Stomach (tissue), 9 donors: ENCODE measurements around the gene KIF4A. TPM values are rescaled to one million over a fixed set of nuclear protein-coding genes. Genes with fewer than 3 reads are reported as not detected.

Source experiments
- DNase-seq, 2 donors: peaks; one replicate each; pipeline versions ENCODE4 v3.0.0 to v3.0.0-alpha.2; 2013 to 2019
- H3K27ac ChIP-seq, 5 donors: fragments of 200-600 bp in 4 of 5; sonication (generic) in 4 of 5; one replicate each; pipeline ENCODE4 v1.5.1; 2013 to 2019; ENCODE audit warnings: mild to moderate bottlenecking in 1 of 5, moderate library complexity in 1 of 5
- H3K27me3 ChIP-seq, 3 donors: fragments of 200-600 bp; sonication (generic); one replicate each; pipeline ENCODE4 v1.5.1; 2017 to 2019; ENCODE audit warnings: mixed run types in 1 of 3
- H3K36me3 ChIP-seq, 4 donors: fragments of 200-600 bp; sonication (generic); 1 replicate in 3 of 4; 2 replicates in 1 of 4; pipeline ENCODE4 v1.5.1; 2016 to 2019
- H3K4me1 ChIP-seq, 4 donors: fragments of 200-600 bp; sonication (generic); one replicate each; pipeline ENCODE4 v1.5.1; 2016 to 2019
- H3K4me3 ChIP-seq, 4 donors: fragments of 200-600 bp; sonication (generic) in 3 of 4; one replicate each; pipeline ENCODE4 v1.5.1; 2016 to 2019; ENCODE audit warnings: mild to moderate bottlenecking in 1 of 4
- H3K9me3 ChIP-seq, 4 donors: fragments of 200-600 bp; sonication (generic); one replicate each; pipeline ENCODE4 v1.5.1; 2016 to 2019
- EP300 ChIP-seq: sonication (generic); formaldehyde crosslinking; IDR thresholded peaks from one replicate; pipeline ENCODE4 v1.6.1; 2017; ENCODE audit warnings: antibody characterized with exemption
- POLR2A ChIP-seq, 4 donors: fragments of 450-650 bp; IDR thresholded peaks; one replicate each; pipeline ENCODE4 v1.6.1; 2016; ENCODE audit warnings: antibody characterized with exemption in 4 of 4, control low read depth in 2 of 4, mild to moderate bottlenecking in 1 of 4, moderate library complexity in 1 of 4
- POLR2AphosphoS5 ChIP-seq, 3 donors: sonication (generic); formaldehyde crosslinking; IDR thresholded peaks; one replicate each; pipeline ENCODE4 v1.6.1; 2016; ENCODE audit warnings: antibody characterized with exemption in 3 of 3
- WGBS, 5 donors: extraction: QIAGEN DNeasy Blood & Tissue Kit in 3 of 5; methylation state at CpG; one replicate each; pipeline versions ENCODE4 v1.1.5 to v1.1.7; 2013 to 2018; 5-methylcytosine and 5-hydroxymethylcytosine counted together
- intact Hi-C: fragments of 100-400 bp; cut with DNase I; formaldehyde crosslinking; loops from one replicate; pipeline ENCODE4 v1.15.1; 2023; ENCODE audit warnings: low total_unique reads
- polyA plus RNA-seq, 3 donors: library from polyadenylated mRNA; stranded (reverse); fragments of 200-250 nt; gene quantifications; one replicate each; pipeline ENCODE4 v1.2.3, GENCODE V29; 2013
- total RNA-seq, 5 donors: library from RNA; depleted of rRNA; stranded (reverse); fragments of >200 nt; gene quantifications; one replicate each; pipeline versions ENCODE4 v1.1.0 to v1.2.3, GENCODE V29; 2014 to 2016
- TF ChIP-seq, protein P1 (sequence below), 7 experiments: fragments of 450-650 bp in 4 of 7; fragments of 200-600 bp in 3 of 7; sonication (generic) in 3 of 7; IDR thresholded peaks; one replicate each; pipeline ENCODE4 v1.5.1; 2016 to 2019; ENCODE audit warnings: antibody characterized with exemption in 7 of 7, control low read depth in 2 of 7, mild to moderate bottlenecking in 1 of 7
- donor health status: healthy with polysubstance abuse.
- donor health status: Bipolar disorder and iron deficiency.
- donor health status: healthy.

The KIF4A gene
- total and polyA plus RNA-seq, 8 donors, result 0.31 to 26.9 (median 2.0) TPM; not detected in 1

DNA sequence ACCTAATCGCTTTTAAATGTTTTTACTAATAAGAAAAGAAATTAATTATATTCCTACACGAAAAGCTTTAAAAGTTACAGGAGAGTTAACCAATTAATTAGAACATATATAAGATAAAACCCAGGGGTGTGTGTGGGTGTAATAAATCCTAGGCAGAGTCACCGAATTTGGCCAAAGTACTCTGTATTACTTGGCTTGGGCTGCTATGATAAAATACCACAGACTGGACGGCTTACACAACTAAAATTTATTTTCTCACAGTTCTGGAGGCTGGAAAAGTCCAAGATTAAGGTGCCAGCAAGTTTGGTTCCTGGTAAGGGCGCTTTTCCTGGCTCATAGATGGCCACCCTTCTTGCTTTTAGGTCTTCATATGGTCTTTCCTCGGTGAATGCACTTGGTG, 45.0 kb upstream of the KIF4A start:
- intact Hi-C loops, result no loop called here
- H3K9me3 ChIP-seq, result peaks cover 0 to 4% (median 0%) of the 10 kb centered on the region in 4 donors
- H3K36me3 ChIP-seq, result no peaks in the 10 kb centered on the region
- DNase-seq, result no peak
- no peak overlapping the region for H3K27ac ChIP-seq
- TF ChIP-seq POLR2AphosphoS5 (IDR thresholded peaks at IDR 0.05), result no peak
- TF ChIP-seq POLR2A (IDR thresholded peaks at IDR 0.05), result no peak
- TF ChIP-seq, protein P1, sequence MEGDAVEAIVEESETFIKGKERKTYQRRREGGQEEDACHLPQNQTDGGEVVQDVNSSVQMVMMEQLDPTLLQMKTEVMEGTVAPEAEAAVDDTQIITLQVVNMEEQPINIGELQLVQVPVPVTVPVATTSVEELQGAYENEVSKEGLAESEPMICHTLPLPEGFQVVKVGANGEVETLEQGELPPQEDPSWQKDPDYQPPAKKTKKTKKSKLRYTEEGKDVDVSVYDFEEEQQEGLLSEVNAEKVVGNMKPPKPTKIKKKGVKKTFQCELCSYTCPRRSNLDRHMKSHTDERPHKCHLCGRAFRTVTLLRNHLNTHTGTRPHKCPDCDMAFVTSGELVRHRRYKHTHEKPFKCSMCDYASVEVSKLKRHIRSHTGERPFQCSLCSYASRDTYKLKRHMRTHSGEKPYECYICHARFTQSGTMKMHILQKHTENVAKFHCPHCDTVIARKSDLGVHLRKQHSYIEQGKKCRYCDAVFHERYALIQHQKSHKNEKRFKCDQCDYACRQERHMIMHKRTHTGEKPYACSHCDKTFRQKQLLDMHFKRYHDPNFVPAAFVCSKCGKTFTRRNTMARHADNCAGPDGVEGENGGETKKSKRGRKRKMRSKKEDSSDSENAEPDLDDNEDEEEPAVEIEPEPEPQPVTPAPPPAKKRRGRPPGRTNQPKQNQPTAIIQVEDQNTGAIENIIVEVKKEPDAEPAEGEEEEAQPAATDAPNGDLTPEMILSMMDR (IDR thresholded peaks at IDR 0.05), result no peak
- H3K27me3 ChIP-seq, result no peaks in the 10 kb centered on the region
- WGBS, 5 donors, result 66 to 87% (median 85%) methylated on average over 6 of the region's 6 CpGs
- no peak overlapping the region for H3K4me3 ChIP-seq
- no peaks in the 10 kb centered on the region for H3K4me1 ChIP-seq

DNA sequence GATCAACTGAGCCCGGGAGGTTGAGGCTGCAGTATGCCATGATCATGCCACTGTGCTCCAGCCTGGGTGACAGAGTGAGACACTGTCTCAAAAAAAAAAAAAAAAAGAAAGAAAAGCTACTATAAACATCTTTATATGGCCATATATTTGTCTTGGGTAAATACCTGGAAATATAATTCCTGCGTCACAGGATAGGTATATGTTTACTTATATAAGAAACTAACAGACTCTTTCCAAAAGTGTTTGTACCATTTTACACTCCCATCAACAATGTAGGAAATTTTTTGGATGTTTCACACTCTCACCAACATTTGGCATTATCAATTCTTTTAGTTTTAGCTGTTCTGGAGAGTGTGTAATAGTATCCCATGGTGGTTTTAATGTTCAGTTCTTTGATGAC, 42.7 kb upstream of the KIF4A start:
- Histone ChIP-seq H3K27ac (no peak overlapping the region), H3K9me3 (peaks cover 0 to 4% (median 0%) of the 10 kb centered on the region in 4 donors), H3K36me3 (no peaks in the 10 kb centered on the region), H3K27me3 (no peaks in the 10 kb centered on the region), H3K4me3 (no peak overlapping the region), H3K4me1 (no peaks in the 10 kb centered on the region)
- intact Hi-C loops, result no loop called here
- TF ChIP-seq EP300, result no peak
- no peak for TF ChIP-seq POLR2AphosphoS5 (IDR thresholded peaks at IDR 0.05)
- TF ChIP-seq, protein P1 (IDR thresholded peaks at IDR 0.05), result no peak
- no peak for TF ChIP-seq POLR2A (IDR thresholded peaks at IDR 0.05)
- DNase-seq, result no peak
- 58 to 89% (median 83%) methylated on average over 2 of the region's 2 CpGs for WGBS, 5 donors

DNA sequence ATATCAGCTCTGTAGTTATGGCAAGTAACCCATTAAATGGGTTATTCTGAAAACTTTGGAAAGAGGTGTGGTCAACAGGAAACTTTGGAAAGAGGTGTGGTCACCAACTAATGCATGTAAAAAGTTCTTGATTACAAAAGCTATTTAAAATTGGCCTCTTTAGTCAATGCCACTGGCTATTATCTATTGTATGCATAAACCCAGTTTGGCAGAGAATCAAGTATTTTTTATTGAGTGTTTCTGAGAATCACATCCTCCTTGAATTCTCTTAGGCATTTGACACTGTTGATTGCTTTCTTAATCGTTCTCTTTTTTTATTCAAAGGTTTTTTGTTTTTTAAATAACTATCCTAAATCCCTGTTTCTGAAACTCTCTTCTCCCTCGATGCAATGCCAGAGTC, 37.4 kb upstream of the KIF4A start:
- DNase-seq, result no peak
- H3K27ac ChIP-seq, result no peak overlapping the region
- 55 to 77% (median 68%) methylated on average over 2 of the region's 2 CpGs for WGBS, 5 donors
- H3K9me3 ChIP-seq, result no peaks in the 10 kb centered on the region
- intact Hi-C loops, result no loop called here
- H3K36me3 ChIP-seq, result no peaks in the 10 kb centered on the region
- H3K27me3 ChIP-seq, result no peaks in the 10 kb centered on the region
- TF ChIP-seq, protein P1 (IDR thresholded peaks at IDR 0.05), result no peak
- TF ChIP-seq EP300, result no peak
- no peak for TF ChIP-seq POLR2AphosphoS5 (IDR thresholded peaks at IDR 0.05)
- no peak for TF ChIP-seq POLR2A (IDR thresholded peaks at IDR 0.05)
- H3K4me1 ChIP-seq, result no peaks in the 10 kb centered on the region
- no peak overlapping the region for H3K4me3 ChIP-seq

DNA sequence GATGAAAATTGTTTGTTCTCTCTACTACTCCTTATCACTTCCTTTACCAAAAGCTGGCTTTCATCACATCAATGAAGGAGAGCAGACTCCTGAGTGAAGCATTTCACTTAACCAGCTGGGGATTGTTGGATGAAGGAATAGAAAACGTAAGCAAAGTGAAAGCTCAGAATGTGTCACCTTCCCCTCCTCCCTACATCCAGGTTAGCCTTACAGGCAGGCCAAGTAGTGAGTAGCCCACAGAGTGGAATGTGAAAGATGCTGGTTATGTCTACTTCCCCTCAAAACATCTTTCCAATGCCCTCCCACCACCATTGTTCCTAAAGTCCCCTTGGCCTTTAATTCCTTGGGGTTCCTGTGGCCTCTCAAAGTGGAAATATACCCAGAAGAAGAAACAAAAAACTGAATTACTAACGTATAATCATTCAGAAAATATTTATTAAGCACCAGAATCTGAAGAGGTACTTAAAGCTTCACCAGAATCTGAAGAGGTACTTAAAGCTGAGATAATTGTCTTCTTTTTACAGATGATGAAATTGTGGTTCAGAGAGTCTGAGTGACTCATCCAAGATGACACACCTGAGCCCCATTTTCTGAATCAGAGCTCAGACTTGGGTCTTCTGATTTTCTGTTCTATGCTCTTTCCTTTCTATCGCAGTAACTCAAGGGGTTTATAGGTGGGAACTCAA, 36.4 kb upstream of the KIF4A start:
- H3K36me3 ChIP-seq, result no peaks in the 10 kb centered on the region
- TF ChIP-seq POLR2A (IDR thresholded peaks at IDR 0.05) (no peak), EP300 (no peak), POLR2AphosphoS5 (IDR thresholded peaks at IDR 0.05) (no peak)
- TF ChIP-seq, protein P1 (IDR thresholded peaks at IDR 0.05), result no peak
- no peak overlapping the region for H3K4me3 ChIP-seq
- H3K27me3 ChIP-seq, result no peaks in the 10 kb centered on the region
- no peak for DNase-seq
- H3K27ac ChIP-seq, result no peak overlapping the region
- intact Hi-C loops, result no loop called here
- H3K9me3 ChIP-seq, result no peaks in the 10 kb centered on the region
- 57 to 88% (median 71%) methylated on average over 3 of the region's 3 CpGs for WGBS, 5 donors
- no peaks in the 10 kb centered on the region for H3K4me1 ChIP-seq
